GM23338 (cell line): ENCODE data around the gene GPRC5C. TPM values are rescaled to one million over a fixed set of nuclear protein-coding genes. Genes with fewer than 3 reads are reported as not detected.

Experiments
- ATAC-seq: fragments of 200-7000 bp; cut with Tn5 transposase; 3 replicates; pipeline ENCODE4 v1.9.1; 2020
- DNase-seq: peaks from one replicate; pipeline ENCODE4 v3.0.0-alpha.2; 2015; ENCODE audit warnings: low spot score
- H2AFZ ChIP-seq: fragments of 200-600 bp; sonication (generic); 2 replicates; pipeline ENCODE4 v1.8.0; 2016; ENCODE audit warnings: antibody characterized with exemption, mild to moderate bottlenecking, moderate library complexity
- H3F3A ChIP-seq: fragments of 200-600 bp; sonication (generic); replicated peaks from 2 replicates; pipeline ENCODE4 v1.8.0; 2017; ENCODE audit warnings: antibody characterized with exemption, mixed run types, low read depth
- H3K27ac ChIP-seq: fragments of 200-600 bp; sonication (generic); 2 replicates; pipeline ENCODE4 v1.6.1; 2016; ENCODE audit warnings: low read depth
- H3K27me3 ChIP-seq: fragments of 200-600 bp; sonication (generic); 2 replicates; pipeline ENCODE4 v1.8.0; 2016; ENCODE audit warnings: mild to moderate bottlenecking, mixed run types, moderate library complexity; ENCODE audit not compliant: insufficient read depth
- H3K36me3 ChIP-seq: fragments of 200-600 bp; sonication (generic); 2 replicates; pipeline ENCODE4 v1.8.0; 2016; ENCODE audit warnings: mild to moderate bottlenecking; ENCODE audit not compliant: insufficient read depth
- H3K4me1 ChIP-seq: fragments of 200-600 bp; sonication (generic); 2 replicates; pipeline ENCODE4 v1.8.0; 2016; ENCODE audit warnings: mild to moderate bottlenecking, moderate library complexity; ENCODE audit not compliant: insufficient read depth
- H3K4me2 ChIP-seq: fragments of 200-600 bp; sonication (generic); 2 replicates; pipeline ENCODE4 v1.7.1; 2017; ENCODE audit warnings: mixed run types
- H3K4me3 ChIP-seq: fragments of 200-600 bp; sonication (generic); 2 replicates; pipeline ENCODE4 v1.6.1; 2016; ENCODE audit warnings: mixed run types
- H3K79me2 ChIP-seq: fragments of 200-600 bp; sonication (generic); replicated peaks from 2 replicates; pipeline ENCODE4 v1.8.0; 2017; ENCODE audit warnings: mild to moderate bottlenecking; ENCODE audit not compliant: insufficient read depth
- H3K9me2 ChIP-seq: fragments of 200-600 bp; sonication (generic); 2 replicates; pipeline ENCODE4 v1.8.0; 2017; ENCODE audit not compliant: insufficient read depth
- H4K20me1 ChIP-seq: fragments of 200-600 bp; sonication (generic); replicated peaks from 2 replicates; pipeline ENCODE4 v1.8.0; 2017; ENCODE audit warnings: mild to moderate bottlenecking; ENCODE audit not compliant: insufficient read depth
- H3K27ac Mint-ChIP-seq: 2 replicates; pipeline ENCODE4 v1.8.0; 2020; ENCODE audit warnings: inconsistent platforms, mild to moderate bottlenecking, moderate library complexity, mixed read lengths
- H3K27me3 Mint-ChIP-seq: 3 replicates; pipeline ENCODE4 v1.8.0; 2022; ENCODE audit warnings: low read depth, mild to moderate bottlenecking, moderate library complexity, mixed read lengths, inconsistent platforms; ENCODE audit not compliant: insufficient read depth, poor library complexity
- H3K36me3 Mint-ChIP-seq: 3 replicates; pipeline ENCODE4 v1.8.0; 2021; ENCODE audit warnings: low read depth, mild to moderate bottlenecking, inconsistent platforms, moderate library complexity, mixed read lengths
- H3K4me1 Mint-ChIP-seq: 3 replicates; pipeline ENCODE4 v1.8.0; 2020; ENCODE audit warnings: mild to moderate bottlenecking, inconsistent platforms, mixed read lengths
- H3K4me3 Mint-ChIP-seq: 3 replicates; pipeline ENCODE4 v1.8.0; 2021; ENCODE audit warnings: moderate library complexity, mild to moderate bottlenecking, inconsistent platforms, mixed read lengths
- H3K9me3 Mint-ChIP-seq: 3 replicates; pipeline ENCODE4 v1.8.0; 2020; ENCODE audit warnings: moderate library complexity, mild to moderate bottlenecking, inconsistent platforms, mixed read lengths
- CREB1 ChIP-seq: fragments of 250-450 bp; sonication (Bioruptor Pico); IDR thresholded peaks from 2 replicates; pipeline ENCODE4 v1.5.0; 2020; ENCODE audit warnings: low read depth, mild to moderate bottlenecking, moderate library complexity
- EZH2phosphoT487 ChIP-seq: fragments of 200-600 bp; sonication (generic); IDR thresholded peaks from one replicate; pipeline ENCODE4 v1.8.1; 2018; ENCODE audit warnings: antibody characterized with exemption; ENCODE audit not compliant: unreplicated experiment
- JUNB ChIP-seq: IDR thresholded peaks from one replicate; pipeline ENCODE4 v1.6.1; 2016; ENCODE audit warnings: antibody characterized with exemption; ENCODE audit not compliant: unreplicated experiment
- NANOG ChIP-seq: IDR thresholded peaks from 2 replicates; pipeline ENCODE4 v1.6.1; 2016; ENCODE audit warnings: antibody characterized with exemption, borderline replicate concordance
- POLR2AphosphoS5 ChIP-seq: IDR thresholded peaks from 2 replicates; pipeline ENCODE4 v1.6.1; 2016; ENCODE audit warnings: antibody characterized with exemption, low read depth
- STAT1 ChIP-seq: IDR thresholded peaks from one replicate; pipeline ENCODE4 v1.6.1; 2016; ENCODE audit warnings: antibody characterized with exemption; ENCODE audit not compliant: unreplicated experiment
- ZNF114 ChIP-seq: fragments of 250-450 bp; sonication (Bioruptor Pico); IDR thresholded peaks from 2 replicates; pipeline ENCODE4 v1.5.0; 2020; ENCODE audit warnings: mild to moderate bottlenecking, moderate library complexity
- ZNF331 ChIP-seq: fragments of 250-450 bp; sonication (Bioruptor Pico); IDR thresholded peaks from 2 replicates; pipeline ENCODE4 v1.5.0; 2020; ENCODE audit warnings: low read depth, mild to moderate bottlenecking, moderate library complexity
- polyA plus RNA-seq: library from polyadenylated mRNA; unstranded; fragments of >200 nt; fragmentation: Nextera tagmentation; extraction: Ambion mirVana; gene quantifications from 2 replicates; pipeline ENCODE4 v1.2.1, GENCODE V29; 2016
- total RNA-seq: library from RNA; depleted of rRNA; stranded (reverse); fragments of >200 nt; shearing (Covaris generic); gene quantifications from 2 replicates; pipeline ENCODE4 v1.2.3, GENCODE V29; 2014
- TF ChIP-seq, protein P1 (sequence below), 2 experiments: fragments of 200-600 bp in 1 of 2; sonication (generic) in 1 of 2; conservative IDR thresholded peaks; 2 replicates each; pipeline versions ENCODE4 v1.5.1 to v1.6.1; 2016 to 2017; ENCODE audit warnings: antibody characterized with exemption in 2 of 2, low read depth in 2 of 2, mild to moderate bottlenecking in 2 of 2, moderate library complexity in 1 of 2
- TF ChIP-seq, protein P2 (sequence below): IDR thresholded peaks from one replicate; pipeline ENCODE4 v1.6.1; 2018; ENCODE audit warnings: antibody characterized with exemption; ENCODE audit not compliant: unreplicated experiment
- TF ChIP-seq, protein P3 (sequence below): IDR thresholded peaks from 2 replicates; pipeline ENCODE4 v1.6.1; 2016; ENCODE audit warnings: antibody characterized with exemption
- TF ChIP-seq, protein P4 (sequence below): fragments of 250-450 bp; sonication (Bioruptor Pico); IDR thresholded peaks from 2 replicates; pipeline ENCODE4 v1.5.0; 2020; ENCODE audit warnings: mild to moderate bottlenecking, moderate library complexity

GPRC5C gene
- total and polyA plus RNA-seq, 2 experiments from 2014 or later = 9.0 to 22.4 TPM

DNA sequence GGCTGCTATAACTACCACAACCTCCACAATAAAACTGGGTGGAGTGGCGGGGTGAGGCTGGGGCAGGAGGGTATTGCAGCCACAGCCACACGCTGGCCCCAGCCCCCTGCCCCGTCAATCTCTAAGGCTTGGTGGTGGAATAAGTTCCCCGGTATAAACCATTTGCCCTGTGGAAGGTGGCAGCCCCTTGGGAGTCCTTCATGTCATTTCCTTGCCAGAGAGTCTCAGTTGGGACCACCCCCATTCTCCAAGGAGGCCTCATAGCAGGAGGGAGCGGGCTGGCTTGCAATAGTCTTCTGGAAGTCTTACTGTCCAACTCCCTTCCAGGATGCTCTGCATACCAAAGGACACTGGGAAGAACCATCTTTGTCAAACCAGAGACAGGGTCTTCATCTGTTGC, 54.0 kb downstream of the GPRC5C start:
- H3K27ac Mint-ChIP-seq = no peak overlapping the region
- Histone ChIP-seq H3K4me3 (no peak overlapping the region), H3K79me2 (no peaks in the 10 kb centered on the region), H3K4me1 (no peaks in the 10 kb centered on the region), H2AFZ (no peak overlapping the region), H3F3A (no peaks in the 10 kb centered on the region), H3K27me3 (no peaks in the 10 kb centered on the region), H3K36me3 (no peaks in the 10 kb centered on the region), H3K4me2 (no peak overlapping the region), H3K9me2 (no peaks in the 10 kb centered on the region), H3K27ac (no peak overlapping the region), H4K20me1 (no peaks in the 10 kb centered on the region)
- ATAC-seq (no peak), DNase-seq (no peak)
- H3K4me1 Mint-ChIP-seq = no peaks in the 10 kb centered on the region
- peaks cover 23% of the 10 kb centered on the region for H3K9me3 Mint-ChIP-seq
- TF ChIP-seq, protein P1, sequence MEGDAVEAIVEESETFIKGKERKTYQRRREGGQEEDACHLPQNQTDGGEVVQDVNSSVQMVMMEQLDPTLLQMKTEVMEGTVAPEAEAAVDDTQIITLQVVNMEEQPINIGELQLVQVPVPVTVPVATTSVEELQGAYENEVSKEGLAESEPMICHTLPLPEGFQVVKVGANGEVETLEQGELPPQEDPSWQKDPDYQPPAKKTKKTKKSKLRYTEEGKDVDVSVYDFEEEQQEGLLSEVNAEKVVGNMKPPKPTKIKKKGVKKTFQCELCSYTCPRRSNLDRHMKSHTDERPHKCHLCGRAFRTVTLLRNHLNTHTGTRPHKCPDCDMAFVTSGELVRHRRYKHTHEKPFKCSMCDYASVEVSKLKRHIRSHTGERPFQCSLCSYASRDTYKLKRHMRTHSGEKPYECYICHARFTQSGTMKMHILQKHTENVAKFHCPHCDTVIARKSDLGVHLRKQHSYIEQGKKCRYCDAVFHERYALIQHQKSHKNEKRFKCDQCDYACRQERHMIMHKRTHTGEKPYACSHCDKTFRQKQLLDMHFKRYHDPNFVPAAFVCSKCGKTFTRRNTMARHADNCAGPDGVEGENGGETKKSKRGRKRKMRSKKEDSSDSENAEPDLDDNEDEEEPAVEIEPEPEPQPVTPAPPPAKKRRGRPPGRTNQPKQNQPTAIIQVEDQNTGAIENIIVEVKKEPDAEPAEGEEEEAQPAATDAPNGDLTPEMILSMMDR (conservative IDR thresholded peaks at IDR 0.05; ENCODE audit: low read depth in 2 of 2) = no peak
- TF ChIP-seq, protein P2, sequence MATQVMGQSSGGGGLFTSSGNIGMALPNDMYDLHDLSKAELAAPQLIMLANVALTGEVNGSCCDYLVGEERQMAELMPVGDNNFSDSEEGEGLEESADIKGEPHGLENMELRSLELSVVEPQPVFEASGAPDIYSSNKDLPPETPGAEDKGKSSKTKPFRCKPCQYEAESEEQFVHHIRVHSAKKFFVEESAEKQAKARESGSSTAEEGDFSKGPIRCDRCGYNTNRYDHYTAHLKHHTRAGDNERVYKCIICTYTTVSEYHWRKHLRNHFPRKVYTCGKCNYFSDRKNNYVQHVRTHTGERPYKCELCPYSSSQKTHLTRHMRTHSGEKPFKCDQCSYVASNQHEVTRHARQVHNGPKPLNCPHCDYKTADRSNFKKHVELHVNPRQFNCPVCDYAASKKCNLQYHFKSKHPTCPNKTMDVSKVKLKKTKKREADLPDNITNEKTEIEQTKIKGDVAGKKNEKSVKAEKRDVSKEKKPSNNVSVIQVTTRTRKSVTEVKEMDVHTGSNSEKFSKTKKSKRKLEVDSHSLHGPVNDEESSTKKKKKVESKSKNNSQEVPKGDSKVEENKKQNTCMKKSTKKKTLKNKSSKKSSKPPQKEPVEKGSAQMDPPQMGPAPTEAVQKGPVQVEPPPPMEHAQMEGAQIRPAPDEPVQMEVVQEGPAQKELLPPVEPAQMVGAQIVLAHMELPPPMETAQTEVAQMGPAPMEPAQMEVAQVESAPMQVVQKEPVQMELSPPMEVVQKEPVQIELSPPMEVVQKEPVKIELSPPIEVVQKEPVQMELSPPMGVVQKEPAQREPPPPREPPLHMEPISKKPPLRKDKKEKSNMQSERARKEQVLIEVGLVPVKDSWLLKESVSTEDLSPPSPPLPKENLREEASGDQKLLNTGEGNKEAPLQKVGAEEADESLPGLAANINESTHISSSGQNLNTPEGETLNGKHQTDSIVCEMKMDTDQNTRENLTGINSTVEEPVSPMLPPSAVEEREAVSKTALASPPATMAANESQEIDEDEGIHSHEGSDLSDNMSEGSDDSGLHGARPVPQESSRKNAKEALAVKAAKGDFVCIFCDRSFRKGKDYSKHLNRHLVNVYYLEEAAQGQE = no peak
- TF ChIP-seq, protein P3, sequence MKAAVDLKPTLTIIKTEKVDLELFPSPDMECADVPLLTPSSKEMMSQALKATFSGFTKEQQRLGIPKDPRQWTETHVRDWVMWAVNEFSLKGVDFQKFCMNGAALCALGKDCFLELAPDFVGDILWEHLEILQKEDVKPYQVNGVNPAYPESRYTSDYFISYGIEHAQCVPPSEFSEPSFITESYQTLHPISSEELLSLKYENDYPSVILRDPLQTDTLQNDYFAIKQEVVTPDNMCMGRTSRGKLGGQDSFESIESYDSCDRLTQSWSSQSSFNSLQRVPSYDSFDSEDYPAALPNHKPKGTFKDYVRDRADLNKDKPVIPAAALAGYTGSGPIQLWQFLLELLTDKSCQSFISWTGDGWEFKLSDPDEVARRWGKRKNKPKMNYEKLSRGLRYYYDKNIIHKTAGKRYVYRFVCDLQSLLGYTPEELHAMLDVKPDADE = no peak
- TF ChIP-seq, protein P4, sequence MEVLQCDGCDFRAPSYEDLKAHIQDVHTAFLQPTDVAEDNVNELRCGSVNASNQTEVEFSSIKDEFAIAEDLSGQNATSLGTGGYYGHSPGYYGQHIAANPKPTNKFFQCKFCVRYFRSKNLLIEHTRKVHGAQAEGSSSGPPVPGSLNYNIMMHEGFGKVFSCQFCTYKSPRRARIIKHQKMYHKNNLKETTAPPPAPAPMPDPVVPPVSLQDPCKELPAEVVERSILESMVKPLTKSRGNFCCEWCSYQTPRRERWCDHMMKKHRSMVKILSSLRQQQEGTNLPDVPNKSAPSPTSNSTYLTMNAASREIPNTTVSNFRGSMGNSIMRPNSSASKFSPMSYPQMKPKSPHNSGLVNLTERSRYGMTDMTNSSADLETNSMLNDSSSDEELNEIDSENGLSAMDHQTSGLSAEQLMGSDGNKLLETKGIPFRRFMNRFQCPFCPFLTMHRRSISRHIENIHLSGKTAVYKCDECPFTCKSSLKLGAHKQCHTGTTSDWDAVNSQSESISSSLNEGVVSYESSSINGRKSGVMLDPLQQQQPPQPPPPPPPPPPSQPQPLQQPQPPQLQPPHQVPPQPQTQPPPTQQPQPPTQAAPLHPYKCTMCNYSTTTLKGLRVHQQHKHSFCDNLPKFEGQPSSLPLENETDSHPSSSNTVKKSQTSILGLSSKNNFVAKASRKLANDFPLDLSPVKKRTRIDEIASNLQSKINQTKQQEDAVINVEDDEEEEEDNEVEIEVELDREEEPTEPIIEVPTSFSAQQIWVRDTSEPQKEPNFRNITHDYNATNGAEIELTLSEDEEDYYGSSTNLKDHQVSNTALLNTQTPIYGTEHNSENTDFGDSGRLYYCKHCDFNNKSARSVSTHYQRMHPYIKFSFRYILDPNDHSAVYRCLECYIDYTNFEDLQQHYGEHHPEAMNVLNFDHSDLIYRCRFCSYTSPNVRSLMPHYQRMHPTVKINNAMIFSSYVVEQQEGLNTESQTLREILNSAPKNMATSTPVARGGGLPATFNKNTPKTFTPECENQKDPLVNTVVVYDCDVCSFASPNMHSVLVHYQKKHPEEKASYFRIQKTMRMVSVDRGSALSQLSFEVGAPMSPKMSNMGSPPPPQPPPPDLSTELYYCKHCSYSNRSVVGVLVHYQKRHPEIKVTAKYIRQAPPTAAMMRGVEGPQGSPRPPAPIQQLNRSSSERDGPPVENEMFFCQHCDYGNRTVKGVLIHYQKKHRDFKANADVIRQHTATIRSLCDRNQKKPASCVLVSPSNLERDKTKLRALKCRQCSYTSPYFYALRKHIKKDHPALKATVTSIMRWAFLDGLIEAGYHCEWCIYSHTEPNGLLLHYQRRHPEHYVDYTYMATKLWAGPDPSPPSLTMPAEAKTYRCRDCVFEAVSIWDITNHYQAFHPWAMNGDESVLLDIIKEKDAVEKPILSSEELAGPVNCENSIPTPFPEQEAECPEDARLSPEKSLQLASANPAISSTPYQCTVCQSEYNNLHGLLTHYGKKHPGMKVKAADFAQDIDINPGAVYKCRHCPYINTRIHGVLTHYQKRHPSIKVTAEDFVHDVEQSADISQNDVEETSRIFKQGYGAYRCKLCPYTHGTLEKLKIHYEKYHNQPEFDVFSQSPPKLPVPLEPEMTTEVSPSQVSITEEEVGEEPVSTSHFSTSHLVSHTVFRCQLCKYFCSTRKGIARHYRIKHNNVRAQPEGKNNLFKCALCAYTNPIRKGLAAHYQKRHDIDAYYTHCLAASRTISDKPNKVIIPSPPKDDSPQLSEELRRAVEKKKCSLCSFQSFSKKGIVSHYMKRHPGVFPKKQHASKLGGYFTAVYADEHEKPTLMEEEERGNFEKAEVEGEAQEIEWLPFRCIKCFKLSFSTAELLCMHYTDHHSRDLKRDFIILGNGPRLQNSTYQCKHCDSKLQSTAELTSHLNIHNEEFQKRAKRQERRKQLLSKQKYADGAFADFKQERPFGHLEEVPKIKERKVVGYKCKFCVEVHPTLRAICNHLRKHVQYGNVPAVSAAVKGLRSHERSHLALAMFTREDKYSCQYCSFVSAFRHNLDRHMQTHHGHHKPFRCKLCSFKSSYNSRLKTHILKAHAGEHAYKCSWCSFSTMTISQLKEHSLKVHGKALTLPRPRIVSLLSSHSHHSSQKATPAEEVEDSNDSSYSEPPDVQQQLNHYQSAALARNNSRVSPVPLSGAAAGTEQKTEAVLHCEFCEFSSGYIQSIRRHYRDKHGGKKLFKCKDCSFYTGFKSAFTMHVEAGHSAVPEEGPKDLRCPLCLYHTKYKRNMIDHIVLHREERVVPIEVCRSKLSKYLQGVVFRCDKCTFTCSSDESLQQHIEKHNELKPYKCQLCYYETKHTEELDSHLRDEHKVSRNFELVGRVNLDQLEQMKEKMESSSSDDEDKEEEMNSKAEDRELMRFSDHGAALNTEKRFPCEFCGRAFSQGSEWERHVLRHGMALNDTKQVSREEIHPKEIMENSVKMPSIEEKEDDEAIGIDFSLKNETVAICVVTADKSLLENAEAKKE (CRISPR knock-in tag) = no peak
- no peak for TF ChIP-seq NANOG
- no peak for TF ChIP-seq STAT1
- no peak for TF ChIP-seq ZNF331 (CRISPR knock-in tag)
- TF ChIP-seq EZH2phosphoT487 = no peak
- TF ChIP-seq CREB1 (CRISPR knock-in tag) = no peak
- no peak for TF ChIP-seq JUNB
- no peak for TF ChIP-seq ZNF114 (CRISPR knock-in tag)
- no peak for TF ChIP-seq POLR2AphosphoS5
- no peak overlapping the region for H3K4me3 Mint-ChIP-seq
- H3K27me3 Mint-ChIP-seq = peaks cover 3% of the 10 kb centered on the region
- peaks cover 7% of the 10 kb centered on the region; the same call in 2 of the 3 replicates for H3K36me3 Mint-ChIP-seq
